ENCODE results near the gene SAE1.

GRCh38 chr19:47122359-47123335 lies 8.0 kb upstream of the SAE1 start:
- TF ChIP-seq ZNF384 (IDR thresholded peaks at IDR 0.05; ENCODE audit: borderline replicate concordance, low read depth, low read length) = no peak
- no peak for TF ChIP-seq RFX5 (IDR thresholded peaks at IDR 0.05; ENCODE audit: low read depth, low read length)
- no peak for TF ChIP-seq BHLHE40 (IDR thresholded peaks at IDR 0.05; ENCODE audit: borderline replicate concordance in 1 of 2, low read depth in 2 of 2, low read length in 1 of 2)
- TF ChIP-seq RCOR1 (conservative IDR thresholded peaks at IDR 0.05; ENCODE audit: low read depth, low read length) = no peak
- no peak for TF ChIP-seq BCL3 (IDR thresholded peaks at IDR 0.05; ENCODE audit: borderline replicate concordance, insufficient read depth, low read depth, low read length, poor library complexity, severe bottlenecking)
- TF ChIP-seq POLR2A (IDR thresholded peaks at IDR 0.05; ENCODE audit: low read depth, low read length) = no peak
- TF ChIP-seq CTCF (IDR thresholded peaks at IDR 0.05 in 2 of 3, conservative IDR thresholded peaks at IDR 0.05 in 1 of 3; ENCODE audit: control insufficient read depth in 2 of 3, extremely low read depth in 1 of 3, insufficient read depth in 1 of 3, low read depth in 3 of 3, low read length in 3 of 3) = no peak

Data from GM12878 (cell line).